Measurements from ENCODE around the gene ADCY3.
"Not testable (repeated sequence)": the region's sequence is repeated elsewhere in the genome, so short reads cannot be mapped to it uniquely, and the experiment has no call there.

Gene ADCY3

DNA sequence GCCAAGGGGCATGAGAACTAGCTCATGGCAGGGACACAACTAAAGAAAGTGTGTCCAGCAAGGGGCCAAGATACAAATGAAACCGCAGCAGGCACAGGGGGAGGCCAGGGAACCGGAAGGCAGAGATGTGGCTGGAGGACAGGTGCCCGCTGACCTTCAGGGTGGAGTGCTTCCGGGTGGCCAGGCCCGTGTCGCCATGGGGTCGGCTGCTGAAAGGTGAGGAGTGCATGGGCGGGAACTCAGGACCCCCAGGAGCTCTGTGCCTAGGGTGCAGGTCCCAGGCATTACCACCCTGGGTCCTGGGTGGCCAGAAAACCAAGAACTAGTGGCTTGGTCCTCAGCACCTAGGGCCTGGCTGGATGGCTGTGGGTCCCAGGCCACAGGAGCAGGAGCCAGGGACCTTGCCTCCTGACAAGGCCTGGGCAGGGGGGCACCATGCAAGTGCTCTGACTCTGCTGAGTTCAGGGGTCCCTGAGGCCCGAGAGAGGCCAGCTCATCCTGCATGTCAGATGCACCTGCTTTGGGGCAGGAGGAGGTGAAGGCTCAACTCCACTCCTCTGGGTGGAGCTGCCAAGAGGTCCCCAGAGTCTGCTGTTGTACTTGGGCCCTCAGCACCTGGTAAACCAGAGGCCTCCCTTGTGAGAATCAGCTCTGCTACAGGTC, 75.9 kb downstream of the ADCY3 start:
- DNase-seq (ENCODE audit: low spot score): no peak

DNA sequence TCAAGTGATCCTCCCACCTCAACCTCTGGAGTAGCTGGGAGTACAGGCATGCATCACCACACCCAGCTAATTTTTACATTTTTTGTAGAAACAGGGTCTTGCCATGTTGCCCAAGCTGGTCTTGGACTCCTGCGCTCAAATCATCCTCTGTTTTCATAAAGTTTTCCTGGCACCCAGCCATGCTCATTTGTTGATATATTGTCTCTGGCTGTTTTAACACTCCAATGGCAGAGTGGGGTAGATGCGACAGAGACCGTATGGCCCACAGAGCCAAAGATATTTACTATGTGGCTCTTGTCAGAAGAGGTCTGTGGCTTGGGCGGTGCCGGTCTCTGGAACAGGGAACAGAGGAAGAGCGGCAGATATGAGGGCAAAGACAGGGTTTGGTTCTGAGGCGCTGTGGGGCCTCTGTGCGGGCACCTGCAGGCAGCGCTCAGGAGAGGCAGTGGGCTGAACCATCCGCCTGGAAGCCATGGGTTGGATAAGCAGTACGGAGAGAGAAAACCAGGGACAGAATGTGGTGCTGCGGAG, 76.6 kb downstream of the ADCY3 start:
- no peak for DNase-seq (ENCODE audit: low spot score)

- DNase-seq (ENCODE audit: low spot score): no peak
Observed at GRCh38 chr2:24842081-24843050, 77.7 kb downstream of the ADCY3 start.

DNA sequence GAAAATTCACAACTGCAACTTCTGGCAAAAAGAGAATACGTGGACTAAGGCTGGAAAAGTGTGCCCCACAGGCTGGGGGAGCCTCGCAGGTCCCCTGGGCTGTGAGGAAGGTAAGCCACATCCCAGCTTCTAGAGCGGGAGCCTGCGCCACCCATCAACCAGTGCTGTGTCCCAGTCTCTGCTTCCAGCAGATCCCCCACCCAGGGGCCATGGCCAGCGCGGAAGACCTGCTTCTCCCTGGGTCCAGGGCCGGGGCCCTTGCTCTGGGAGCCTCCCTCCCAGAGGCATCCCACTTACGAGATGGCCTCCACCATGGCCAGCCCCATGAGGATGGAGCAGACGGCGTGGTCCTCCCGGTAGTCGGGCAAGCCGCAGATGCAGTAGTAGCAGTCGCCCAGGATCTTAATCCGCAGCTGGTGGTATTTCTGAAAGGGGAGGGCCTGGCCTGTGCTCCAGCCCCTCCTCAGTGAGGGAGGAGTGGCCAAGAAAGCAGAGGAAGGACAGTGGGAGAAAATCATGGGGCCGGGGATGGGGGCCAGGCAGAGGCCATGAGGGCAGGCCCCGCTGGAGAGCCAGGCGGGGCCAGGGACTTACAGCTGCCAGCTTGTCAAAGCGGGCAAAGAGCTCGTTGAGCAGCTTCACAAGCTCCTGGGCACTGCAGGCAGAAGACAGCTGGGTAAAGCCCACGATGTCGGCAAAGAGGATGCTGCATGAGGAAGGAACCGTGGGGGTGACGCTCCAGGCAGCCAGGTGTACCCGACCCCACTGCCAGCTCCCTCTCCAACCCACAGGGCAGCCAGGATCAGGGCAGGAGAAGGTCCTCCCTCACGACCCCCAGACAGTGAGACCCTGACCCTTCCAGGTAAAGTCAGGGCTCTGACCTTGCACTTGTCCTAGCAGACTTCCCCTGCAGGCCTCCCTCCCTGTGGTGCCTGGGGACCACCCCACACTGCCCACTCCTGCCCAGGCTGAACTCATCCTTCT, 78.8 kb downstream of the ADCY3 start:
- no peak for DNase-seq (ENCODE audit: low spot score)

DNA sequence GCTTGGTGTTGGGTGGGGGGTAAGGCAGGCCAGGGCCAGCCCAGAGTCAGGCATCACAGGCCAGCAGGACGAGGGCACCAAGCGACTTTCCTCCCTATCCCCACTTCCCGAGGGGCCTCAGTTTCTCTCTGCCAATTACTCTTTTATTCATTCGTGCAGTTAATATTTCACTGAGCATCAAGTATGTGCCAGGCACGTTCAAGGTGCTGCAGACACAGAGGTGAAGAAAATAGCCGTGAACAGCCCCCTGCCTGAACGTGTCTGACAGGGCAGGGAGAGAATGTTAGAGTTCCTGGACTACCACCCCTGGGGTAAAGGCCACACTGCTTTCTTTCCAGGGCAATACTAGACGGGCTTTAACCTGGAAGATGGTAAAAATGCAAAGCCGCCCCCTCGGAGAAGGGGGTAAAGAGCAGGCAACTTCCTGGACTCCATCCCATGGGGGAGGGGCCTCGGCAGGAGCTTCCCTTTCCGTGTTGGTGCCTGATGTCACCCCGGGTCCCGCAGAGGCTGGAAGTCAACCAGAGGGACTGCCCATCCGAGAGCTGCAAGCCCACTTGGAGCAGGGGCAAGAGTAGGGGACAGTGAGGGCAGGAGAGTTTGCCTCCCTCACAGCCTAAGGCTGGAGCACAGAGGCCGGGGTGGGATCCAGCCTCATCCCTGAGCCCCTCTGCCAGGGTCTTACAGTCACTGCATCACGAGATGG, 79.7 kb downstream of the ADCY3 start:
- no peak for DNase-seq (ENCODE audit: low spot score)

GRCh38 chr2:24839729-24840128, 80.3 kb downstream of the ADCY3 start:
- no peak for DNase-seq (ENCODE audit: low spot score)

- no peak for DNase-seq (ENCODE audit: low spot score)
Observed at GRCh38 chr2:24838541-24838940, 81.5 kb downstream of the ADCY3 start.

- DNase-seq (ENCODE audit: low spot score): no peak
Observed at GRCh38 chr2:24837996-24838513, 82.0 kb downstream of the ADCY3 start.

- no peak for DNase-seq (ENCODE audit: low spot score)
Observed at GRCh38 chr2:24836706-24837105, 83.3 kb downstream of the ADCY3 start.

GRCh38 chr2:24836206-24836605, 83.8 kb downstream of the ADCY3 start:
- no peak for DNase-seq (ENCODE audit: low spot score)

DNA sequence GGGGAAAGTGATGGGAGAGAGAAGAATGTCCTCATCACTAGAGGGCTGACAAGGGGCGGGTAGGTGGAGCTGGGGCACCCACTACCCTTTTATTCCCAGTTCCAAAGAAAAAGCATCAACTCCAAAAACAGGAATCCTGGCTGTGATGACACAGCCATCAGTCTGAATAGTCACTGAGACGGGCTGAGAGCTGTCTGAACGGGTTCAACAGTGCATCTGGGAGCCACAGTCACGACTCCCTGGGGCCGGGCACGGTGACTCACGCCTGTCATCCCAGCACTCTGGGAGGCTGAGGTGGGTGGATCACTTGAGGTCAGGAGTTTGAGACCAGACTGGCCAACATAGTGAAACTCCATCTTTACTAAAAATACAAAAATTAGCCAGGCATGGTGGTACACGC, 84.6 kb downstream of the ADCY3 start:
- not testable (repeated sequence) for DNase-seq (ENCODE audit: low spot score)

DNA sequence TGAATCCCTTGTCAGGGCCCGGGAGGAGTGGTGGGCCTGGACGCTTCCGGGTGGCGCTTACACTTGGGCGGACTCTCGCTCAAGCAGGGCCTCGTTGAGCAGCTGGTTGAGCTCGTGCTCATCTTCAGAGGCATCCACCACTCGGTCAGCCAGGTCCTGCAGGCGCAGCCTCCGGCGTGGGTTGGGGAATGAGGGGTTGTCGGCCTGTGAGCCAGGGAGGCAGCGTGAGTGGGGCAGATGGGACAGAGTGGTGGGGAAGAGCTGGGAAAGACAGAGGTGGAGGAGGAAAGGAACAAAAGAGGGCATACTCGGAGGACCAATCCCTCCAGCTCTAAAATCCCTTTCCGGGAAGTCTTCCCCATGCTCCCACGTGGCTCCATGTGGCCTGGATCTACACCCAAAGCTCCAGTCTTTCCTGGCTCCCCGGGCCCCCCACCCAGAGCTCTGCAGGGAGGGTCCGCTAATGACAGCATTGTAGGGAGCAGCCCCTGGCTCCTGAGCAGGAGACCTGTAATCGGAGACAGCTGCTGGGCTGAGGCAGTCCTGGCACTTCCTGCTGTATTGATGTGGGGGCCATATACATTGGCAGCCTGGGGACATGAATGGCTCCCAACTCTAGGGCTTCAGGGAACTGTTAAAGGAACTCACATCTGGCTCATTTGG, 85.2 kb downstream of the ADCY3 start:
- DNase-seq (ENCODE audit: low spot score): no peak

- DNase-seq (ENCODE audit: low spot score): no peak
Observed at GRCh38 chr2:24833821-24834732, 86.0 kb downstream of the ADCY3 start.

- no peak for DNase-seq (ENCODE audit: low spot score)
Observed at GRCh38 chr2:24832931-24833701, 86.9 kb downstream of the ADCY3 start.

DNA sequence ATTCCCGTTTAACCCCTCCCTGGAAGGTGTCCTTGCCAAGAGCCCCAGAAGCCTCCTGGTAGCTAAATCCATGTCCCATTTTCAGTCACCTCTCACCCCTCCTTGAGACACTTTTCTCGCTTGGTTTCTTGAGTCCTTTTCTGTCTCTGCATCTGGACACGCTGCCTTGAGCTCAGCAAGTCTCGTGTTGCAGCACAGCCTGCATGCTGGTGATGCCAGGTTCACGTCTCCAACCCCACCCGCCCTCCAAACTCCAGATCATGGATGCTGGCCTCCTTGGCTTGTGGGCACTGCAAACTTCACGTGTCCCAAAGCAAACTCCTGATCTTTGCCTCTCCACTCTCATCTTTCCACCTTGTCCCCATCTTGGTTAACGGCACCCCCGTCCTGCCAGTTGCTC, 87.5 kb downstream of the ADCY3 start:
- DNase-seq (ENCODE audit: low spot score): no peak

DNA sequence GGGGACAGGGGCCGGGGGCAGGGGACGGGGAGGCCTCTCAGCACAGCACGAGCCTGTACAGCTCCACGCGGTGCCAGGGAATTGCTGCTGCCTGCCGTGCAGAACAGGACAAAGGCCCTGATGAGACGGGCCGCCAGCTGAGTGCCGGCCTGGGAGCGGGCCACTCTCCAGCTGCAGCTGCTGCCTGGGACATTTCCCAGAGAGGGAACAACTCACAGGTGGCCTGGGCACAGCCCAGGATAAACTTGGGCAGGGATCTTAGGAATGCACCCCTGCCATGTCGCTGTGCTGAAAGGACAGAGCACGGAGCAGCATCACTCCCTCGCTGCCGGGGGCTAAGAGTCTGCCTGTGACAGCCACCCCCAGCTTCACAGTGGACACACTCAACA, 88.0 kb downstream of the ADCY3 start:
- DNase-seq (ENCODE audit: low spot score): no peak

DNA sequence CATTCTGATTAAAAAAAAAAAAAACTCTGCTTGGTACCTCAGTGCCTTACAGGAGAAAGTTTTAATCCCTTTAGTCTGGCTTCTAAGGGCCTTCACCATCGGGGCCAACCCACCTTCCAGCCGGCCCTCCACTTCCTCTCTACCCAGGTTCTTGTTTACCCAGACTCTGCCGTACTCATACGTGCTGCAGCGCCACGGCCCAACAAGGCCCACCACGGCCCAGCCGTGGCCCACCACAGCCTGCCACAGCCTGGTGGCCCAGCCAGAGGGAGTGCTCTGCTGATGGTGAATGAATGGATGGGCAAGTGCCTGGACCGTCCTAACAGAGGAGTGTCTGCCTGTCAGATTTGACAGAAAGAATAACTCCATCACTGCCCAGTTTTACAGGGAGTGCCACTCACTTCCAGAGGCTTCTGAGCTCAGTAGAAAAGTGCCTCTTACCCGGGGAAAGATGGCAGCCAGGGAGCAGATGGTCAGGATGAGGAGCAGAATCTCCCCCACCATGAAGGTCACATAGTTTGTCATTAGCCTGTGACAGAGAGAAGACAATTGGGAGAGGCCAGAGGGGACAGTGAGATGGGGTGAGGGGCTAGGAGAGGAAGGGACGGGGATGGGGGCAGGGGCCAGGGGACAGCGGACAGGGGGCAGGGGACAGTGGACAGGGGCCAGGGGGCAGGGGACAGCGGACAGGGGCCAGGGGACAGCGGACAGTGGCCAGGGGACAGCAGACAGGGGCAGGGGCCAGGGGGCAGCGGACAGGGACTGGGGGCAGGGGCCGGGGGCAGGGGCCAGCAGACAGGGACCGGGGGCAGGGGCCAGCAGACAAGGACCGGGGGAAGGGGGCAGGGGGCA, 88.6 kb downstream of the ADCY3 start:
- no peak for DNase-seq (ENCODE audit: low spot score)

GRCh38 chr2:24830786-24831185, 89.3 kb downstream of the ADCY3 start:
- no peak for DNase-seq (ENCODE audit: low spot score)
